Measurements from ENCODE around the gene PTPRT. TPM values are rescaled to one million over a fixed set of nuclear protein-coding genes. Genes with fewer than 3 reads are reported as not detected.

Gene PTPRT
- total and polyA plus RNA-seq, 7 donors: under 0.01 to 0.09 (median 0.03) TPM; not detected in 1

DNA sequence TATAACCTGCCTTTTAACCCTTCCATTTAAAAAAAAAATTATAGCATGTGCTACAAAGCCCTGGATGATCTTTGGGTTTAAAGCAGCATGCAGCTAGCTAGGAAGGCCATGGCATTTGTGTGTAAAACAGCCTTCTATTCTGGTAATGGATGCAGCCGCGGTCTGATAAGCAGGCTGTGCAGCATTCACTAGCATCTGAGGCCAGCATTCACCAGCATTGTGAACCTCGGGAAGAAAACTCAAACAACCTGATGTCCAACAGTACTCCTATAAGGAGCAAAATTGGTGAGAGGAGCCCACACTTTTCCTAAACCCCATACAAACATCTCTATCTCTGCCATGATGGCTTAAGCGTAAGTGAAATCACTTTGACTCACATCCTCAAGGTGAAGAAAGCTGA lies 265.5 kb downstream of the PTPRT start:
- DNase-seq: no peak
- Histone ChIP-seq H3K27ac (no peak overlapping the region), H3K4me3 (no peak overlapping the region), H3K9me3 (no peaks in the 10 kb centered on the region), H3K4me1 (no peaks in the 10 kb centered on the region), H3K36me3 (ENCODE audit: insufficient read depth in 1 of 2, low read depth in 1 of 2) (no peaks in the 10 kb centered on the region), H3K27me3 (ENCODE audit: insufficient read depth in 3 of 3, low read length in 2 of 3) (no peaks in the 10 kb centered on the region)
- TF ChIP-seq, protein P1, sequence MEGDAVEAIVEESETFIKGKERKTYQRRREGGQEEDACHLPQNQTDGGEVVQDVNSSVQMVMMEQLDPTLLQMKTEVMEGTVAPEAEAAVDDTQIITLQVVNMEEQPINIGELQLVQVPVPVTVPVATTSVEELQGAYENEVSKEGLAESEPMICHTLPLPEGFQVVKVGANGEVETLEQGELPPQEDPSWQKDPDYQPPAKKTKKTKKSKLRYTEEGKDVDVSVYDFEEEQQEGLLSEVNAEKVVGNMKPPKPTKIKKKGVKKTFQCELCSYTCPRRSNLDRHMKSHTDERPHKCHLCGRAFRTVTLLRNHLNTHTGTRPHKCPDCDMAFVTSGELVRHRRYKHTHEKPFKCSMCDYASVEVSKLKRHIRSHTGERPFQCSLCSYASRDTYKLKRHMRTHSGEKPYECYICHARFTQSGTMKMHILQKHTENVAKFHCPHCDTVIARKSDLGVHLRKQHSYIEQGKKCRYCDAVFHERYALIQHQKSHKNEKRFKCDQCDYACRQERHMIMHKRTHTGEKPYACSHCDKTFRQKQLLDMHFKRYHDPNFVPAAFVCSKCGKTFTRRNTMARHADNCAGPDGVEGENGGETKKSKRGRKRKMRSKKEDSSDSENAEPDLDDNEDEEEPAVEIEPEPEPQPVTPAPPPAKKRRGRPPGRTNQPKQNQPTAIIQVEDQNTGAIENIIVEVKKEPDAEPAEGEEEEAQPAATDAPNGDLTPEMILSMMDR (IDR thresholded peaks at IDR 0.05): no peak
- no peak for ATAC-seq
- intact Hi-C loops (cut with DNase I): no loop called here
- 68 to 79% (median 76%) methylated on average over 4 of the region's 4 CpGs for WGBS, 3 donors

DNA sequence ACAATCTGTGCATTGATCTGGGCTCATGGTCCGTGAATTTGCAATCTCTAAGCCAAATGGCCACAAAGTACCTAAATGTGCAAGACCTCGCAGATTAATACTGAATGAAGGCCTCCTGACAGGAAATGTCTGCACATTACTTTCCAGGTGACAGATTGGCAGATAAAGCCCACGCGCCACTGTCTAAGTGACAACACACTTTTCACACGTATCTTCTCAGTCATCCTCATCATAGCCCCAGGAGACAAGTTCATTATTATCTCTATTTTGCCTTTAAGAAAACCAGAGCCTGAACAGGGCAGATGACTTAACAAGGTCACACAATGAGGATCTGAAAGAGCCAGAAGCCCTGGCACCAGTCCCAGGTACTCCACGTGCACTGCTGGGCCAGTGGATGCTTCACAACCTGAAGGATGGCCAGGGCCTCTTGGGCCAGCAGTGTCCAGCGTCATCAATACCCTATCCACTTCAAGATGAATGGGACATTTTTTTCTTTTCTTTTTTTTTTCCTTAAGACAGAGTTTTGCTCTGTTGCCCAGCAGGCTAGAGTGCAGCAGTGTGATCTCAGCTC lies 266.3 kb downstream of the PTPRT start:
- Histone ChIP-seq H3K9me3 (no peaks in the 10 kb centered on the region), H3K4me1 (no peaks in the 10 kb centered on the region), H3K27me3 (ENCODE audit: insufficient read depth in 3 of 3, low read length in 2 of 3) (no peaks in the 10 kb centered on the region), H3K4me3 (no peak overlapping the region), H3K36me3 (ENCODE audit: insufficient read depth in 1 of 2, low read depth in 1 of 2) (no peaks in the 10 kb centered on the region), H3K27ac (no peak overlapping the region)
- ATAC-seq: no peak
- 72 to 78% (median 73%) methylated on average over 7 of the region's 7 CpGs for WGBS, 3 donors
- intact Hi-C loops (cut with DNase I): no loop called here
- DNase-seq: no peak
- TF ChIP-seq, protein P1 (IDR thresholded peaks at IDR 0.05): no peak

DNA sequence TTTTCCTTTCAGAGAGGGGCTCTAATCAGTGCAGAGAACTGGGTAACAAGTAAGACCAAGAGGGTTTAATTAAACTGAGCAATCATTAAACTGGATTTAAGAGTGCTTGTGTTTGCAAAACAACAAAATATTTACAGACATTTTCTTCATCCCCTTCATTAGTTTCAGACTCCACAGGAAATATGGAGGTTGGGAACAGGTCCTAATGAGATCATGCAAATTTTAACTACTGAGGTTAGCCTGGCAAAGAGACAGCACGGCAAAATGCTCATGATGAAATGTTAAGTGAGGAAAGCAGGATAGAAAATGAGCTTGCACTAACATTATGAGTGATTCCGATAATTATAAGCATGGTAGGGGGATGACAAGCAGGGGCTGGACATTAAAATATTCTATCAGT lies 268.9 kb downstream of the PTPRT start:
- TF ChIP-seq, protein P1 (IDR thresholded peaks at IDR 0.05): no peak
- Histone ChIP-seq H3K9me3 (no peaks in the 10 kb centered on the region), H3K4me3 (no peak overlapping the region), H3K27ac (no peak overlapping the region), H3K4me1 (no peaks in the 10 kb centered on the region), H3K36me3 (ENCODE audit: insufficient read depth in 1 of 2, low read depth in 1 of 2) (no peaks in the 10 kb centered on the region), H3K27me3 (ENCODE audit: insufficient read depth in 3 of 3, low read length in 2 of 3) (no peaks in the 10 kb centered on the region)
- DNase-seq: no peak
- WGBS, 3 donors: 79 to 89% (median 87%) methylated on average over 2 of the region's 2 CpGs
- no peak for ATAC-seq
- intact Hi-C loops (cut with DNase I): no loop called here

DNA sequence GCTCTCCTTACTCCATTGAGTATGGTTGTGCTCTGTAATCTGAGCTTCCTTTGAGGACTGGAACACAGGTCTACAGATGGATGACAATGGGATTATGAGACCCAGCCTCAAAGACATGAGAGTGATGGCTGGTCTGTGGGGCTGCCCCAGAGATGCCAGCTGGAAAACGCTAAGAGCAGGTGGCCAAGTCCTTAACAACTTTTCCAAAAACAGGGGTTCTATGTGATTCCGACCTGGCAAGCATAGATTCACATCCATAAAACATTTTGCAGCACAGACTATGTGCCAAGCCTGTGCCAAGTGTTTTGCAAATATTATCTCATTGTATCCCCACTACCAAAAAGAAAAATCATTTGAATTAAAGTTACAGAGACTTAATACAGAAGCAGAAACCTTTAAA lies 270.4 kb downstream of the PTPRT start:
- no peaks in the 10 kb centered on the region for H3K9me3 ChIP-seq
- H3K27me3 ChIP-seq (ENCODE audit: insufficient read depth in 3 of 3, low read length in 2 of 3): no peaks in the 10 kb centered on the region
- no peak for ATAC-seq
- whole genome bisulfite sequencing, 3 donors: 28 to 34% (median 34%) methylated on average over 2 of the region's 2 CpGs
- DNase-seq: no peak
- H3K27ac ChIP-seq: no peak overlapping the region
- H3K36me3 ChIP-seq (ENCODE audit: insufficient read depth in 1 of 2, low read depth in 1 of 2): no peaks in the 10 kb centered on the region
- intact Hi-C loops (cut with DNase I): no loop called here
- no peak overlapping the region for H3K4me3 ChIP-seq
- TF ChIP-seq, protein P1 (IDR thresholded peaks at IDR 0.05): no peak
- no peaks in the 10 kb centered on the region for H3K4me1 ChIP-seq

DNA sequence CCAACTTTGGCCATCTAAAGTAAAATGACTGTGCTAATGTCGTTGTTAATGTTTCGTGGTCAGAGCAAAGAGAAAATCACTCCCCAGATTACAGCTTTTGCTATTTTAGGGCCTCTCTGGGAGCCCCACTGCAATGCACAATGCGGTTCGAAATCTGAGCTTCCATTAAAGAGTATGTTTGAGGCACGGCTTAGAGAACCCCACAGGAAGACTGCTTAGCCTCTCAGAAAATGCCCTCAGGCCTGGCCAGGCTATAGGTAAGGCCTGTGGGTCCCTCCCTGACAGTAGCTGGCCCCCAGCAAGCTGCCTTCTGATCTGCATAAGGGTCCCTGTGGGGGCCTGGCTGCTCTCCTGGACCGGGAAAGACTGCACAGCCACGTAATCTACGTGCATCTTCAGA lies 274.6 kb downstream of the PTPRT start:
- intact Hi-C loops (cut with DNase I): no loop called here
- TF ChIP-seq, protein P1 (IDR thresholded peaks at IDR 0.05): no peak

More for the DNA sequence above, 274.6 kb downstream of the PTPRT start:
- Histone ChIP-seq H3K27me3 (ENCODE audit: insufficient read depth in 3 of 3, low read length in 2 of 3) (no peaks in the 10 kb centered on the region), H3K27ac (no peak overlapping the region), H3K4me1 (no peaks in the 10 kb centered on the region), H3K4me3 (no peak overlapping the region), H3K9me3 (no peaks in the 10 kb centered on the region), H3K36me3 (ENCODE audit: insufficient read depth in 1 of 2, low read depth in 1 of 2) (no peaks in the 10 kb centered on the region)
- 50 to 58% (median 56%) methylated on average over 8 of the region's 8 CpGs for WGBS, 3 donors
- ATAC-seq (no peak), DNase-seq (no peak)
